GM12892 (cell line): Measurements from ENCODE around the gene PPP2R5E. TPM values are rescaled to one million over a fixed set of nuclear protein-coding genes. Genes with fewer than 3 reads are reported as not detected.
"Not testable (repeated sequence)": the region's sequence is repeated elsewhere in the genome, so short reads cannot be mapped to it uniquely, and the experiment has no call there.

Source experiments
- DNase-seq: peaks from one replicate; pipeline ENCODE4 v3.0.0; 2011; ENCODE audit not compliant: insufficient read length
- FAIRE-seq: peaks from 2 replicates; lab custom pipeline; 2011; peaks lifted over from hg19 to GRCh38; lab: Jason Lieb, UNC
- POLR2A ChIP-seq: IDR thresholded peaks from 2 replicates; pipeline ENCODE4 v1.6.1; 2011; ENCODE audit warnings: low read depth, low read length, control low read depth
- POLR2AphosphoS5 ChIP-seq: IDR thresholded peaks from 2 replicates; pipeline ENCODE4 v1.6.1; 2011; ENCODE audit warnings: low read depth, low read length, control low read depth
- TAF1 ChIP-seq: IDR thresholded peaks from 2 replicates; pipeline ENCODE4 v1.6.1; 2011; ENCODE audit warnings: low read depth, mild to moderate bottlenecking, control low read depth, low read length, borderline replicate concordance
- polyA plus RNA-seq: library from polyadenylated mRNA; unstranded; fragments of >200 nt; gene quantifications from one replicate; pipeline ENCODE4 v1.2.1, GENCODE V29; 2012; ENCODE audit warnings: missing spikeins, inconsistent platforms; ENCODE audit not compliant: missing spikeins

The PPP2R5E gene
- polyA plus RNA-seq = 24.5 TPM

GRCh38 chr14:63543000-63543825, at the start of gene PPP2R5E:
PPP2R5E (minus strand) TSS chr14:63543377; CDS start chr14:63539685, 3,692 bp downstream.
- TF ChIP-seq TAF1 (no peak; the same call in 1 of the 2 replicates), POLR2A (peak; percentile 96), POLR2AphosphoS5 (peak; percentile 89)
- DNase-seq = peak; percentile 87
- peak; percentile 97 for FAIRE-seq

GRCh38 chr14:63583046-63583445, 39.9 kb upstream of the PPP2R5E start:
- FAIRE-seq, DNase-seq: not testable (repeated sequence)

GRCh38 chr14:63581491-63581890, 38.3 kb upstream of the PPP2R5E start:
- DNase-seq = no peak
- FAIRE-seq = no peak
- TF ChIP-seq POLR2A (no peak), TAF1 (no peak)

- FAIRE-seq = no peak
- DNase-seq = no peak
- TF ChIP-seq TAF1 (no peak), POLR2A (no peak), POLR2AphosphoS5 (no peak)
Measured at GRCh38 chr14:63578300-63578699, 35.1 kb upstream of the PPP2R5E start.

- no peak for TF ChIP-seq POLR2A
- no peak for DNase-seq
- FAIRE-seq = no peak
Measured at GRCh38 chr14:63573581-63573980, 30.4 kb upstream of the PPP2R5E start.

- DNase-seq = no peak
- no peak for FAIRE-seq
- TF ChIP-seq POLR2A (no peak), POLR2AphosphoS5 (no peak), TAF1 (no peak)
Measured at GRCh38 chr14:63565448-63565847, 22.3 kb upstream of the PPP2R5E start.

- TF ChIP-seq POLR2A = no peak
- no peak for TF ChIP-seq POLR2AphosphoS5
- no peak for TF ChIP-seq TAF1
- no peak for DNase-seq
- FAIRE-seq = no peak
Measured at GRCh38 chr14:63564318-63564717, 21.1 kb upstream of the PPP2R5E start.

- TF ChIP-seq TAF1 = no peak
- TF ChIP-seq POLR2AphosphoS5 = no peak
- no peak for TF ChIP-seq POLR2A
- DNase-seq = no peak
- FAIRE-seq = no peak
Measured at GRCh38 chr14:63563370-63564026, 20.3 kb upstream of the PPP2R5E start.

GRCh38 chr14:63562405-63562804, 19.2 kb upstream of the PPP2R5E start:
- TF ChIP-seq TAF1 (no peak), POLR2AphosphoS5 (no peak)
- no peak for FAIRE-seq
- no peak for DNase-seq

- DNase-seq = no peak
- no peak for FAIRE-seq
- TF ChIP-seq POLR2AphosphoS5 (no peak), POLR2A (no peak), TAF1 (no peak)
Measured at GRCh38 chr14:63555572-63555971, 12.4 kb upstream of the PPP2R5E start.

- no peak for DNase-seq
- TF ChIP-seq POLR2A (no peak), POLR2AphosphoS5 (no peak), TAF1 (no peak)
- FAIRE-seq = peak; percentile 50
Measured at GRCh38 chr14:63551332-63551731, 8.2 kb upstream of the PPP2R5E start.

- TF ChIP-seq POLR2A (no peak), TAF1 (no peak), POLR2AphosphoS5 (no peak)
- DNase-seq (no peak), FAIRE-seq (no peak)
Measured at GRCh38 chr14:63547798-63548335, 4.7 kb upstream of the PPP2R5E start.
